ENCODE results near the gene PRDM10.

PRDM10 gene

GRCh38 chr11:130003717-130004001, 1.0 kb upstream of the PRDM10 start:
- no peak for DNase-seq

GRCh38 chr11:130002846-130003716, 446 bp upstream of the PRDM10 start:
- peak; percentile 98 for DNase-seq

DNA sequence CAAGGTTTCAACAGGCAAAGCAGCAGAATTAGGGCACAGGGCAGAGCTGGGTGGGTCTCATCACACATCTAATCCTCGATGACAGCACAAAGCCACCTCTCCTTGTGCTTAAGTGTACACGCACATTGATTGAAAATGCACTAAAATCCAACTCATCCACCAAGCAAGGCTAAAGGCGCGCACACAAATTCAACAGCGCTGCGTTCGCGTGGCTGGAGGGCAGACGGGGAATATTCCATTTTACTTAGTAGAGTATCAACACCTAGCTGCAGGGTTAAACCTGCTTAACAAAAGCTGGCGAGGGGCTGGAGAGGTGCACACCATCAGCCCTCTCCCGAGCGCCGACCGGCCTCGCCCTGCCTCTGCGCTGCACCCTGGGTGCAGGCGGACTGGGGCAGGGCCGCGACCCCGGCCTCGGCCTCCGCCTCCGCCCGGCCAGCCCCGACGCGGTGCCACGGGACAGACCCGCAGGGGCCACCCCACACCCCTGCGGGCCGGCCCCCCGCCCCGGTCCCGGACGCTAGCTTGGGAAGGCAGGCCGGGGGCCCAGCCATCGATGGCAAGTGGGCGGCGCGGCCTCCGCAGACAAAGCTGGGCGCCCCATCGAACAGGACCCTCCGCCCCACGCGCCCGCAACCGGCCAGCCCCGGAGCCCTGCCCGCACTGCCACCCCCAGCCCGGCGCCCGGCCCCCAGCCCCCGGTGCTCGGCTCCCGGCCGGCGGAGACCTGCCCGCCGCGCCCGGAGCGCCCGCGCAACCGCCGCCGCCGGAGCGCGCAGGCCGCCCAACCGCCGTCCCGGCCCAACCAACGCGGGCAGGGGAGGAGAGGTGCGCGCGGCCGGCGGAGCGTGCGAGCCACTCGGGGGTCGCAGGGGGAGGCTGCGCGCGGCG, 929 bp downstream of the PRDM10 start:
- DNase-seq = peak; percentile 56

DNA sequence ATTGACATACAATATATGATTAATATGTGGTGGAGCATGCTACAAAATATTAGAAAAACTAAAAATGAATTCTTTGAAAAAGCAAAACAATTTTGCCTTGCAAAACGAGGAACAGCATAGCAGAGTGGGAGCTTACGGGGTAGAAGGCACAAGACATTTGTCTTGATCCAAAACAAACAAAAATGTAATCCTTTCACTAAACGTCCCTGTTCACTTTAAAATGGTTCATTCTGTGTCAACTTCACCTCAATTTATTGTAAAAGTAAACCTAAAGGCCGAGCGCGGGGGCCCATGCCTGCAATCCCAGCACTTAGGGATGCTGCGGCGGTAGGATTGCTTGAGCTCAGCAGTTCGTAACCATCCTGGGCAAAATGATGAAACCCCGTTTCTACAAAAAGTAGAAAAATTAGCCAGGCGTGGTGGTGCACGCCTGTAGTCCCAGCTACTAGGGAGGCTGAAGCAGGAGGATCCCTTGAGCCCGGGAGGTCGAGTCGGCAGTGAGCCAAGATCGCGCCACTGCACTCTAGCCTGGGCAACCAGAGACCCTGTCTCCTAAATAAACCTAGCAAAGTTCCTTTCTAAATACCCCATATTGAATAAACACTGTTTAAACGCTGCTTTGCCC, 2.0 kb downstream of the PRDM10 start:
- DNase-seq = no peak

- DNase-seq = no peak
Measured at GRCh38 chr11:129999407-129999806, 3.2 kb downstream of the PRDM10 start.

DNA sequence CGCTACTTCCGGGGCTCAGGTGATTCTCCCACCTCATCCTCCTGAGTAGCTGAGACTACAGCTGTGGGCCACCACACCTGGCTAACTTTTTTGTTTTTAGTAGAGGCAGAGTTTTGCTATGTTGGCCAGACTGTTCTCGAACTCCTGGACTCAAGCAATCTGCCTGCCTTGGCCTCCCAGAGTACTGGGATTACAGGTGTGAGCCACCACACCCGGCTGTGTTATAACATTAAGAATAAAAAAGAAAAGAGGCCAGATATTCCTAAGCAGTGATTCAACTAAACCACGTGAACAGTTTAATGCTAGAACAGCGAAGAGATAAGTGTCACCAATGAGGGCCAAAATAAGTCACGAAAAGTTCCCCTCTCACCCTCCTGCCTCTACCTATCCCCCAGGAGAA, 3.7 kb downstream of the PRDM10 start:
- DNase-seq = no peak

GRCh38 chr11:129998107-129998506, 4.5 kb downstream of the PRDM10 start:
- no peak for DNase-seq

DNA sequence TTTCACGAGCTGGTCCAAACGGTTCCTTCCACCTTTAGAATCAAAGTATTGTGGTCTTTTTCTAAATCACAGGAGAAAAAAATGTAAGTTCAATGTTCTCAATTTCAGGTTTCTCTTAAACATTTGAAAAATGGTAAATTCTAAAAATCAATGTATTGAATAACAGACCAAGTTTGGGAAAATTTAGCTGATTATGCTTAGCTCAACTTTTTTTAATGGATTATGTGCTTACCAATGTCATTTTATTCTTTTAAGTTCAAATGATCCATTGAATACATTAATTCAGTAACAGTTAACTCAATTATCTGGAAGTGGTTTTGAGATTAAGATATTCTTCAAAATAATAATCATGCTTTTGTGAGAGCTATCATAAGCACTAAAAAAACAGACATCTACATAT, 5.1 kb downstream of the PRDM10 start:
- no peak for DNase-seq

- no peak for DNase-seq
Measured at GRCh38 chr11:129996113-129996870, 6.3 kb downstream of the PRDM10 start.

- DNase-seq = no peak
Measured at GRCh38 chr11:129995163-129995562, 7.5 kb downstream of the PRDM10 start.

GRCh38 chr11:129992161-129992944, 10.3 kb downstream of the PRDM10 start:
- peak; percentile 69 for DNase-seq

DNA sequence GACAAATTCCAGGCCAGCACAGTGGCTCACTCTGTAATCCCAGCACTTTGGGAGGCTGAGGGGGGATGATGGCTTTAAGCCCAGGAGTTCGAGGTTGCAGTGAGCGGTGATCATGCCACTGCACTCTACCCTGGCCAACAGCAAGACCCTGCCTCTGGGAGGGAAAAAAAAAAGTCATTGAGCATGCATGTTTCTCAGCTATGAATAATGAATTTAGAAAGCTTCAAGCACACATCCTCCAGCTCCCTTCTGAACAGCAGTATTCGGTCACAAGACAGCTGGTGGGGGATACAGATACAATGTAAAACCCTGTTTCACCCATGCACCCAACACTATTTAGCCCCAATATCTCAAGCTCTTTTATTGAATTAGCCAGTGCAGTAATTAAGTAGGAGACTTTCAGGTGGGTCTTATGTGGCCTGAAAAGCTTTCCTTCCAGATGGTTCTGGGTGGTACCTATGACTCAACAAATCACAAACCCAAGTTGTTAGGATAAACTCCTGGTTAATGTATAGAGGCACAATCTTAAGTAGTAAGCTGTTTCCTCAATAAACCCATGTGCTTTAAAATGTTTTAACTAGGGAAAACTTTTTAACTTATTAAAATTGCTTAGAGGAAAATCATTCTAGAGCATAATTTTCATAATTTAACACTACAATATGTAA, 13.4 kb downstream of the PRDM10 start:
- DNase-seq = no peak

- DNase-seq = no peak
Measured at GRCh38 chr11:129987950-129988349, 14.7 kb downstream of the PRDM10 start.

- DNase-seq = no peak
Measured at GRCh38 chr11:129985823-129986222, 16.8 kb downstream of the PRDM10 start.

GRCh38 chr11:129980086-129980485, 22.5 kb downstream of the PRDM10 start:
- no peak for DNase-seq

DNA sequence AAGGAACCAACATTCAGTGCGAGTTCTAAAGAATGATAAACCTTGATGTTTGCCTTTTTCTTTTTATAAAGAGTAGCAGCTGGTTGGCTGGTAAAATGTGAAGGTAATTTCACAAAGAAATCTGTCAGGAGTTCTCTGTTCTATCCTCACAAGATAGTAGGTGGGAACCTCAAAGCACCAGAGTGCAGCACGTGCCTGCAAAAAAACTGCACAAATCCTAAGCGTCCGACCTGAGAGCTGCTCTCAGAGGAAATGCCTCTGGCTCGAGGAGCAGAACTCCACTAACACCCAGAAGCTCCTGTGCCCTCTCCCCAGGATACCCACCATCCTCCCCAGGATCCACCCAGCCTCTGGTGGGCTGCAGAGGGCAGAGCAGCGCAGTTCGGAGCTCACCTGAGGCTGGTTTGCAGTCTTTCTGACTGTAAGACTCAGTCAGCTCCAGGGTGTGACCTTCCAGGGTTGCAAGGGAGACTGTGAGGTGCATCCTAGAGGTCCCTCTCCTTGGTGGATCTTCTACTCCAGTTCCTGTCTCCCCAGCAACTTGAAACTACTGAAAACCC, 23.5 kb downstream of the PRDM10 start:
- DNase-seq = no peak

GRCh38 chr11:129978447-129978846, 24.2 kb downstream of the PRDM10 start:
- DNase-seq = no peak

- DNase-seq = no peak
Measured at GRCh38 chr11:129976328-129976727, 26.3 kb downstream of the PRDM10 start.

GRCh38 chr11:129975543-129975942, 27.1 kb downstream of the PRDM10 start:
- DNase-seq = no peak

DNA sequence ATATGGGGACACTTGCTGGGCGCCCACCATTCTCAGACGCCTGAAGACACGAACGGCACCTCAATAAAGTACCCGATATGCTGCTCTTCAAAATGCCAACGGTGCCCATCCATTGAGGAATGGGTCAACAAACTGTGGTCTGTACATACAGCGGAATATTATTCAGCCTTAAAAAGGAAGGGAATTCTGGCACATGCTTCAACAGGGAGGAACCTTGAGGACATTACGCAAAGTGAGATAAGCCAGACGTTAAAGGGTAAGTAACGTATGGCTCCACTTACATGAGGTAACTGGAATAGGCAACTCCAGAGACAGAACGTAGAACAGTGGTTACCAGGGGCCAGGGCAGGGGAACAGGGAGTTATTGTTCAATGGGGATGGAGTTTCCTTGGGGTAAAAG, 28.0 kb downstream of the PRDM10 start:
- DNase-seq = no peak

- DNase-seq = no peak
Measured at GRCh38 chr11:129974237-129974636, 28.4 kb downstream of the PRDM10 start.

All from hematopoietic multipotent progenitor cell treated with erythropoietin and hydrocortisone succinate and interleukin-3 and kit ligand, for 8 days (in vitro differentiated cells).